Thyroid gland (tissue), 4 donors: ENCODE measurements around the gene CKS1B.

Experiments used
- POLR2A ChIP-seq, 2 donors: fragments of 450-650 bp; IDR thresholded peaks; one replicate each; pipeline ENCODE4 v1.6.1; 2017; ENCODE audit warnings: antibody characterized with exemption in 2 of 2, mild to moderate bottlenecking in 2 of 2, moderate library complexity in 1 of 2
- TF ChIP-seq, protein P1 (sequence below), 6 experiments: fragments of 200-600 bp in 3 of 6; fragments of 450-650 bp in 3 of 6; sonication (generic) in 3 of 6; IDR thresholded peaks; one replicate each; pipeline ENCODE4 v1.5.1; 2016 to 2019; ENCODE audit warnings: antibody characterized with exemption in 6 of 6, mild to moderate bottlenecking in 2 of 6, inconsistent platforms in 1 of 6, moderate library complexity in 1 of 6

DNA sequence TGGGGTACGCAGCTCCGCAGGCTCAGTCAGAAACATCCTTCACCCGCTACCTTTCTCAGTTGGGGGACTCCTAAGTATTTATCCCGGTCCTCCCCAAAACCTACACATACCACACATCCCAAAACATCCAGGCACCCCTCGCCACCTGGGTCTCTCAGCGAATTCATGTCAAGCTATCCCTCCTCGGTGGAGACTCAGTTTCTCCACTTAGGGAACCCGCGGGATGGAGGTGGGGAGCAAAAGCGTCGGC, 26.9 kb downstream of the CKS1B start:
- TF ChIP-seq, protein P1, sequence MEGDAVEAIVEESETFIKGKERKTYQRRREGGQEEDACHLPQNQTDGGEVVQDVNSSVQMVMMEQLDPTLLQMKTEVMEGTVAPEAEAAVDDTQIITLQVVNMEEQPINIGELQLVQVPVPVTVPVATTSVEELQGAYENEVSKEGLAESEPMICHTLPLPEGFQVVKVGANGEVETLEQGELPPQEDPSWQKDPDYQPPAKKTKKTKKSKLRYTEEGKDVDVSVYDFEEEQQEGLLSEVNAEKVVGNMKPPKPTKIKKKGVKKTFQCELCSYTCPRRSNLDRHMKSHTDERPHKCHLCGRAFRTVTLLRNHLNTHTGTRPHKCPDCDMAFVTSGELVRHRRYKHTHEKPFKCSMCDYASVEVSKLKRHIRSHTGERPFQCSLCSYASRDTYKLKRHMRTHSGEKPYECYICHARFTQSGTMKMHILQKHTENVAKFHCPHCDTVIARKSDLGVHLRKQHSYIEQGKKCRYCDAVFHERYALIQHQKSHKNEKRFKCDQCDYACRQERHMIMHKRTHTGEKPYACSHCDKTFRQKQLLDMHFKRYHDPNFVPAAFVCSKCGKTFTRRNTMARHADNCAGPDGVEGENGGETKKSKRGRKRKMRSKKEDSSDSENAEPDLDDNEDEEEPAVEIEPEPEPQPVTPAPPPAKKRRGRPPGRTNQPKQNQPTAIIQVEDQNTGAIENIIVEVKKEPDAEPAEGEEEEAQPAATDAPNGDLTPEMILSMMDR (IDR thresholded peaks at IDR 0.05), result no peak
- no peak for TF ChIP-seq POLR2A (IDR thresholded peaks at IDR 0.05)
